Neutrophil (primary cell): ENCODE measurements around the gene NFKBIZ.
"Not testable (repeated sequence)": the region's sequence is repeated elsewhere in the genome, so short reads cannot be mapped to it uniquely, and the experiment has no call there.

Source experiments
- H3K27ac ChIP-seq: fragments of 200-600 bp; sonication (generic); 2 replicates; pipeline ENCODE4 v1.5.1; 2016; ENCODE audit warnings: mild to moderate bottlenecking, moderate library complexity
- H3K27me3 ChIP-seq: fragments of 200-600 bp; sonication (generic); 2 replicates; pipeline ENCODE4 v1.6.0; 2016; ENCODE audit warnings: mild to moderate bottlenecking
- H3K36me3 ChIP-seq: fragments of 200-600 bp; sonication (generic); 2 replicates; pipeline ENCODE4 v1.5.1; 2017
- H3K4me1 ChIP-seq, 2 experiments: fragments of 200-600 bp in 1 of 2; sonication (generic) in 1 of 2; 1 replicate in 1 of 2; 2 replicates in 1 of 2; pipeline versions ENCODE4 v1.5.1 to v1.6.1; 2013 to 2016; ENCODE audit warnings: low read depth in 1 of 2, low read length in 1 of 2, mild to moderate bottlenecking in 1 of 2, moderate library complexity in 1 of 2; ENCODE audit not compliant: control insufficient read depth in 1 of 2, insufficient read depth in 1 of 2
- H3K4me3 ChIP-seq, 2 experiments: fragments of 200-600 bp in 1 of 2; sonication (generic) in 1 of 2; 1 replicate in 1 of 2; 2 replicates in 1 of 2; pipeline ENCODE4 v1.5.1; 2013 to 2016; ENCODE audit warnings: low read depth in 1 of 2, low read length in 1 of 2, mild to moderate bottlenecking in 1 of 2, moderate library complexity in 1 of 2
- H3K9me3 ChIP-seq: fragments of 200-600 bp; sonication (generic); 2 replicates; pipeline ENCODE4 v1.5.1; 2016
- CTCF ChIP-seq: fragments of 200-600 bp; sonication (generic); IDR thresholded peaks from 2 replicates; pipeline ENCODE4 v1.5.1; 2016; ENCODE audit warnings: antibody characterized with exemption

NFKBIZ gene

DNA sequence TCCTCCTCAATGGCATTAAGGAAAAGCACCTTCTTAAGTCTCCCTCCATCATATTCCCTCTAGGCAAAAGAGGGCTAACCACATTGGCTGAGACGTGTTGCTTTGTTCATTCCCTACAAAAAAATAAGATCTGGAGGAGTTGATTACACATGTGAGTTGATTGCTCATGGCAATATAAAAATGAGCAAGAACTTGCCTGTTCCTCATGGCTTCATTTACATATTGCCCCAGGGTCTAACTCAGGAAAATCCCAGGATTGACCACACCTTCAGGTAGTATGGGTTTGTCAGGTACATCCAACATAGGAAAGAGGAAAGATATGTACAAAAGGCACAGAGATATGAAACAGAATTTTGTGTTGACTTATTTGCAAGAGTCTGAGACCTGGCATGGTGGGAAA lies 35.5 kb downstream of the NFKBIZ start:
- H3K9me3 ChIP-seq: no peaks in the 10 kb centered on the region
- no peak overlapping the region for H3K4me3 ChIP-seq
- H3K36me3 ChIP-seq: no peaks in the 10 kb centered on the region
- peaks cover 11 to 19% of the 10 kb centered on the region in 2 experiments for H3K4me1 ChIP-seq
- H3K27ac ChIP-seq: no peak overlapping the region
- TF ChIP-seq CTCF: no peak
- H3K27me3 ChIP-seq: no peaks in the 10 kb centered on the region

DNA sequence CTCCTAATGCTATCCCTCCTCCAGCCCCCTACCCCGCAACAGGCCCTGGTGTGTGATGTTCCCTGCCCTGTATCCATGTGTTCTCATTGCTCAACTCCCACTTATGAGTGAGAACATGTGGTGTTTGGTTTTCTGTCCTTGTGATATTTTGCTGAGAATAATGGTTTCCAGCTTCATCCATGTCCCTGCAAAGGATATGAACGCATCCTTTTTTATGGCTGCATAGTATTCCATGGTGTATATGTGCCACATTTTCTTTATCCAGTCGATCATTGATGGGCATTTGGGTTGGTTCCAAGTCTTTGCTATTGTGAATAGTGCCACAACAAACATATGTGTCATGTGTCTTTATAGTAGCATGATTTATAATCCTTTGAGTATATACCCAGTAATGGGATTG lies 36.3 kb downstream of the NFKBIZ start:
- H3K4me3 ChIP-seq, H3K27ac ChIP-seq, H3K9me3 ChIP-seq, H3K27me3 ChIP-seq, H3K36me3 ChIP-seq: not testable (repeated sequence)
- H3K4me1 ChIP-seq: peaks cover 3 to 11% of the 10 kb centered on the region in 2 experiments

GRCh38 chr3:101886626-101887025 lies 37.3 kb downstream of the NFKBIZ start:
- Histone ChIP-seq H3K36me3 (no peaks in the 10 kb centered on the region), H3K4me3 (no peak overlapping the region), H3K9me3 (no peaks in the 10 kb centered on the region), H3K27ac (no peak overlapping the region), H3K4me1 (peaks cover 0 to 7% of the 10 kb centered on the region in 2 experiments), H3K27me3 (no peaks in the 10 kb centered on the region)
- no peak for TF ChIP-seq CTCF

GRCh38 chr3:101888653-101889052 lies 39.3 kb downstream of the NFKBIZ start:
- TF ChIP-seq CTCF: no peak
- no peak overlapping the region for H3K4me3 ChIP-seq
- H3K27me3 ChIP-seq: no peaks in the 10 kb centered on the region
- peaks cover 0 to 7% of the 10 kb centered on the region in 2 experiments for H3K4me1 ChIP-seq
- no peak overlapping the region for H3K27ac ChIP-seq
- H3K9me3 ChIP-seq: no peaks in the 10 kb centered on the region
- H3K36me3 ChIP-seq: no peaks in the 10 kb centered on the region

- H3K4me1 ChIP-seq: peaks cover 0 to 7% of the 10 kb centered on the region in 2 experiments
- no peaks in the 10 kb centered on the region for H3K36me3 ChIP-seq
- TF ChIP-seq CTCF: no peak
- no peak overlapping the region for H3K27ac ChIP-seq
- no peak overlapping the region for H3K4me3 ChIP-seq
- H3K27me3 ChIP-seq: no peaks in the 10 kb centered on the region
- no peaks in the 10 kb centered on the region for H3K9me3 ChIP-seq
These were observed 41.4 kb downstream of the NFKBIZ start for GRCh38 chr3:101890716-101891115.

- TF ChIP-seq CTCF: no peak
- H3K9me3 ChIP-seq: no peaks in the 10 kb centered on the region
- no peak overlapping the region for H3K27ac ChIP-seq
- peaks cover 0 to 1% of the 10 kb centered on the region in 2 experiments for H3K4me1 ChIP-seq
- no peaks in the 10 kb centered on the region for H3K27me3 ChIP-seq
- no peak overlapping the region for H3K4me3 ChIP-seq
- no peaks in the 10 kb centered on the region for H3K36me3 ChIP-seq
These were observed 43.3 kb downstream of the NFKBIZ start for GRCh38 chr3:101892648-101893047.
